ENCODE measurements around the gene GRAMD4.

DNA sequence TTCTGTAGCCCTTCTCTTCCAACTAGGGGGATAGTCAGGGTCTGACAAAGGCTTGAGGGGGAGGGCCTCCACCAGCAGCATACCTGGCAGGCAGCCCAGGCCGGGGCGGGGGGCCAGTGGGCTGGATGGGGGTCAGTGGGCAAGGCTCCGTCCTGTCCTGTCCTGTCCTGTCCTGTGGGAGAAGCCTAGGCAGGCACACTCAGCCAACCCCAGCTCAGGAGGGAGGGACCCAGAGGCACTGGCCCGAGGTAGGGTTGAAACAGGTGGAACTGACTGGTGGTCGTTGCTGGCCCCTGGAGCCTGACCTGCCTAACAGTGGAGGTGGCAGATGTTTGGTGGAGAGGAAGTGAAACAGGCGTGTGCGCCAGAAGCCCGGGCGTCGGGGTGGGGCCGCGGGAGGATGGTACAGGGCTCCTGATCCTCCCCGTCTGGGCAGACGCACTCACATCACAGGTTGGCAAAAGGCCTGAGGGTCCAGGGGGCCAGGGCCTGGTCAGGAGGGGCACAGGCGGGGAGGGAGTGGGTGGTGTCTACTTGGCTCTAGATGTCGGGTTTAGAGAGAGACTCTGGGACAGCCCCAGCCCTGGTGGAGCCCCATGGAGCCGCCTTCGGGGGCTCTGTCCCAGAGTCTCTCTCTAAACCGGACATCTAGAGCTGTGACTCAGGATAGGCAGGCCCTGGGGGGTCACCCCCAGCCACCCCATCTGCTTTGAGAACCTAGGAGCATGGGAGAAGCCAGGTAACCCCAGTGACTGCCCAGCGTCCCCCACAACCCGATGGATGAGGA lies 32.5 kb upstream of the GRAMD4 start:
- TF ChIP-seq, protein P1, sequence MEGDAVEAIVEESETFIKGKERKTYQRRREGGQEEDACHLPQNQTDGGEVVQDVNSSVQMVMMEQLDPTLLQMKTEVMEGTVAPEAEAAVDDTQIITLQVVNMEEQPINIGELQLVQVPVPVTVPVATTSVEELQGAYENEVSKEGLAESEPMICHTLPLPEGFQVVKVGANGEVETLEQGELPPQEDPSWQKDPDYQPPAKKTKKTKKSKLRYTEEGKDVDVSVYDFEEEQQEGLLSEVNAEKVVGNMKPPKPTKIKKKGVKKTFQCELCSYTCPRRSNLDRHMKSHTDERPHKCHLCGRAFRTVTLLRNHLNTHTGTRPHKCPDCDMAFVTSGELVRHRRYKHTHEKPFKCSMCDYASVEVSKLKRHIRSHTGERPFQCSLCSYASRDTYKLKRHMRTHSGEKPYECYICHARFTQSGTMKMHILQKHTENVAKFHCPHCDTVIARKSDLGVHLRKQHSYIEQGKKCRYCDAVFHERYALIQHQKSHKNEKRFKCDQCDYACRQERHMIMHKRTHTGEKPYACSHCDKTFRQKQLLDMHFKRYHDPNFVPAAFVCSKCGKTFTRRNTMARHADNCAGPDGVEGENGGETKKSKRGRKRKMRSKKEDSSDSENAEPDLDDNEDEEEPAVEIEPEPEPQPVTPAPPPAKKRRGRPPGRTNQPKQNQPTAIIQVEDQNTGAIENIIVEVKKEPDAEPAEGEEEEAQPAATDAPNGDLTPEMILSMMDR (IDR thresholded peaks at IDR 0.05), result no peak
- no peak for TF ChIP-seq POLR2A (IDR thresholded peaks at IDR 0.05)
